Hepatic stellate cell (primary cell): ENCODE measurements around the gene AAGAB.

Experiments
- DNase-seq: peaks from one replicate; pipeline ENCODE4 v3.0.0; 2011; ENCODE audit warnings: low spot score

The AAGAB gene

DNA sequence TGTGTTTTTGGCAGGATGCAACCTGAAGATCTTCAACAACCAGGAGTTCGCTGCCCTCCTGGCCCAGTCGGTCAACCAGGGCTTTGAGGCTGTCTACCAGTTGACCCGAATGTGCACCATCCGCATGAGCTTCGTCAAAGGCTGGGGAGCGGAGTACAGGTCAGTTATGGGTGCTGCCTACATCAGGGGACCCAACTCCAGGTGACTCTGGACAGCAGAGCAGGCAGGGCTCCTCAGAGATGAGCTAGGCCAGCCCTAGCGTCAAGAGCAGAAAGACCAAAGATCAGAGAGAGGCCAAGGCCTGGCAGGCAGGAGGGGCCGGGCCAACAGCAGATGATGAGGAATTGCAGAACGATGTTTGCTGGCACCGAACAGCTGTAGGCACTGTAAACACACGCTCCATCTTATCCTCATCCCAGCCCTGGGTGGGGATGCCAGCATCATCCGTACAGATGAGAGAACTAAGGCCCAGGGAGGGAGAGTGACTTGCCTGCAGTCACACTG lies 67.1 kb downstream of the AAGAB start:
- no peak for DNase-seq

DNA sequence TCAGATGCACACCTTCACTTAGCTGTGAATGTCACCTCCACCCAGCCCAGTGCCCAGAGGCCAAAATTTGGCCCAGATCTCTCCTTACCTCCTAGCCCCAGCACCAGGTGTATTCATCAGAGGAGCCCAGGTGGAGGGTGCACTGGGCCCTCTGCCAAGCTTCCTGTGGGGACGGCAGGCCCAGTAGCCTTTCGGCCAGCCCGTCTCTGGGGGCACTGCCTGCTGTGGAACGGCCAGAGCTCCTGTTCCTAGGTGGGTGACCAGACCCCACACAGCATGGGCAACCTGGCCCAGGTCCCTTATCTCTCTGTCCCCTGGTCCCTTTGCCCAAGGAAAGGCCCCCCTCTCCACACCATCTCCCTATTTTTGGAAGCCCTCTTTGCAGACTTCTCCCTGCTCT lies 67.8 kb downstream of the AAGAB start:
- DNase-seq = no peak

DNA sequence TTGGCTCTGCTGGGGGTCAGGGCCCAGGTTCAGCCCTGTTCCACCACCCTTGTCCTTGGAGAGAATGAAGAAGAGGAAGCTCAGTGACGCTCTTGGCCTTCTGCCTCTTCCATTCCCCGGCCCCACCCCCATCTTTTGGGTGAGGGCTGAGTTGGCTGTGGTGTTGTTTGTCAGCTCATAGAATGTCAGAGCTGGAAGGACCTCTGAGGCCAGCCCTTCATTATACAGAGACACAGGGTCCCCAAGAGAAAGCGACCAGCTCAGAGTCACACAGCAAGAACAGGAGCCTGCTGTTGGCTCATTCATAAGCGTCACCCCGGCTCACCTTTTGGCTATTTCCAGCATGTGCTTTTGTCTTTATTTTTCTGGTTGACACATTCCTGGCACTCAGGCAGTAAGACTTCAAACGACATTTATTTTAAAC lies 68.2 kb downstream of the AAGAB start:
- no peak for DNase-seq

DNA sequence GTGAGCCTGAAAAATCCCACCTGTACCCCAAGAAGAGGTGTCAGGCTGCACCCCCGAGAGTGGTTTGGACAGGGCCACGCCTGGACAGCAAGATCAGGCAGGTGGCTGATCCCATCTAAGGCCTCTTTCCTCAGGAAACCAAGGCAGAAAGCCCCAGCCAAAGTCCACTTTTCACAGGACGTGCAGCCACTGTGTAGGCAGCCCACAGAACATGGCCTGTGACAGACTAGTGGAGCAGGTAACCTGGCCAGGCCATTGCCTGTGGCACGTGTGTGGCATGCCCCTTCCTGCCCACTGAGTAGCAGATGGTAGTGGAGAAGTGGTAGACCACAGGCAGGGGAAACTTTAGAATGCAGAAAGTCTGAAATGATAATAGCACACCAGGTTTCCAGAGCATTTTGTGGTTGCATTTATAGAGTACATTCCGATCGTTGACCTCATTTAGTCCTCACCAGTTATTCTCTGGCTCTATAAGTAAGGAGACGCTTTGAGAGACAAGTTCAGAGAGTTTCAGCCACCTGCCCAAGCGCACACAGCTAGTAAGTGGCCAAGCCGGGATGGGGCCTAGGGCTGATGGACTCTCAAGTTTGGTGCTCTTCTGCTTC lies 68.7 kb downstream of the AAGAB start:
- DNase-seq = no peak

DNA sequence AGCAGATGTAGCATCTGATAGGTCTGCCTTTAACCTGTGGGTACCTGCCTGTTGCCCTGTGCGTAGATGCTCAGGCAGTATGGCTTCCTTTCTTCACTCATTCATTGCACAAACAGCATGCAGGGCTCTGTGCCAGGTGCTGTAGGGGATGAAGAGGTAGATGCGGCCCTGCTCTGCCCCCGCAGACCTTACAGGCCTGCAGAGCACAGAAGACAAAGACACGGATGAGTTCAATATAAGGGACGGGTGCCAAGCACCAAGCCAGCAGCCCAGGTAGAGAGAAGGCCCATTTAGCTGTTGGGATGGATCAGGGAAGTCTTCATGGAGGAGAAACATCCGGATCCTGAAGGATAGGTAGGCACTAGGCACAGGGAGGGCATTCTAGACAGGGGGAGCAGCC lies 69.4 kb downstream of the AAGAB start:
- no peak for DNase-seq

DNA sequence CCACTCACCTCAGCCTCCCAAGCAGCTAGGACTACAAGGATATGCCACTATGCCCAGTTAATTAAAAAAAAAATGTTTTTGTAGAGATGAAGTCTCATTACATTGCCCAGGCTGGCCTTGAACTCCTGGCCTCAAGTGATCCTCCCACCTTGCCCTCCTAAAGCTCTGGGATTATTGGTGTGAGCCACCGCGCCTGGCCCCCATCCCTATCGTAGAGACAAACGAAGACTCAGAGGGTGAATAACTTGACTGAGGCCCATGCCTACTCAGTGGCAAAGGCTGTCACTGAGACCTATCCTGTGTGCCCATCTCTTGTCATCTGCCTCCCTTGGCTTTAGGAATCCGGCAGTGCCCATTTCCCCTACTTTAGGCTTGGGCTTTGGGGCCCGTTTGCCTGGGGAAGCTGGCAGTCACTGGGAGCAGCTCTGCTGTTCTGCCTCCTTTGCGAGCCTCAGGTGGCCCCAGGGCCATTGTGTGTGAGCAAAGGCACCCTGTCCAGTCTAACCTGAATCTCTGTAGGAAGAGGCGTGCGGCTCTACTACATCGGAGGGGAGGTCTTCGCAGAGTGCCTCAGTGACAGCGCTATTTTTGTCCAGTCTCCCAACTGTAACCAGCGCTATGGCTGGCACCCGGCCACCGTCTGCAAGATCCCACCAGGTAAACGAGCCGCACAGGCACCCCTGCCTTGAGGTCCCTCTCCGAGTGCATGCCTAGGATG lies 70.1 kb downstream of the AAGAB start:
- DNase-seq = no peak

DNA sequence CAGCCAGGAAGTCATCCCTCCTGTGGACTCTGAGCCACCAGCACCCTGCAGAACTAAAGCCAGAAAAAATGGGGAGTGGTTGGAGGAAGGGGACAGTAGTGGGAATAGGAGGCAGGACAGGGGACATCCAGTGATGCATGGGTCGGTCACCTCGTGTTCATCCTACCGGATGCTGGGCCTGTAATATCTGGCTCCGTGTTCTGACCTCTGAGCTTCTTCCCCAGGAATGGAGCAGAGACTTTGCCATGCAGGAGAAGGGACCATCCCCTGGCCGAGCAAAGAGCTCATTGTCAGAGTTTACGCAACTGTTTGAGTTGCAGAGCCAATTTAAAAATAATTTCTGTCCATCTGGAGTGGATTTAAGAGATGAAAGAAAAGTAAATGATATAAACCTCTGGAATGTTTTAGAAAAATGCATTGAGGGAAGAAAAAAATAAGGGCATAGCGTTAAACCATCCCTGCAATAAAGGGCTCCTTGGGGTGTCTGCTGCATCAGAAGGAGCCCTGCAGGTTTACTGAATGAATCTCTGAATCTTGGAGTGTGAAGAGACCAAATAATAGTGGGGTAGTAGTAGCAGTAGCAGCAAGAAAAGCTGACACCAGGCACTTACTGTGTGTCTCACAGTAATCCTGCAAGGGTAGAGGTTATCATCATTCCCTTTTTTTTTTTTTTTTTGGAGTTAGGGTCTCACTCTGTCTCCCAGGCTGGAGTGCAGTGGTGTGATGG lies 70.9 kb downstream of the AAGAB start:
- no peak for DNase-seq

DNA sequence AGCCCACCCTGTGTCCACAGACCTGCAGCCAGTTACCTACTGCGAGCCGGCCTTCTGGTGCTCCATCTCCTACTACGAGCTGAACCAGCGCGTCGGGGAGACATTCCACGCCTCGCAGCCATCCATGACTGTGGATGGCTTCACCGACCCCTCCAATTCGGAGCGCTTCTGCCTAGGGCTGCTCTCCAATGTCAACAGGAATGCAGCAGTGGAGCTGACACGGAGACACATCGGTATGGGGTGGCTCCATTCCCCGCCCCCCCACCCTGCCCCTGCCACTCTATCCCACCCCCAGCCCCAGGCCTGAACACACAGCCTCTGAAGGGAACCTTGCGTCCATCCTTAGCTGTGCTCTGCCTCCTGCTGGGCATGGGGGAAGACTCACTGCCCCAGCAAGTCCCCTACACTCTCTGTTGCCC lies 73.2 kb downstream of the AAGAB start:
- no peak for DNase-seq

DNA sequence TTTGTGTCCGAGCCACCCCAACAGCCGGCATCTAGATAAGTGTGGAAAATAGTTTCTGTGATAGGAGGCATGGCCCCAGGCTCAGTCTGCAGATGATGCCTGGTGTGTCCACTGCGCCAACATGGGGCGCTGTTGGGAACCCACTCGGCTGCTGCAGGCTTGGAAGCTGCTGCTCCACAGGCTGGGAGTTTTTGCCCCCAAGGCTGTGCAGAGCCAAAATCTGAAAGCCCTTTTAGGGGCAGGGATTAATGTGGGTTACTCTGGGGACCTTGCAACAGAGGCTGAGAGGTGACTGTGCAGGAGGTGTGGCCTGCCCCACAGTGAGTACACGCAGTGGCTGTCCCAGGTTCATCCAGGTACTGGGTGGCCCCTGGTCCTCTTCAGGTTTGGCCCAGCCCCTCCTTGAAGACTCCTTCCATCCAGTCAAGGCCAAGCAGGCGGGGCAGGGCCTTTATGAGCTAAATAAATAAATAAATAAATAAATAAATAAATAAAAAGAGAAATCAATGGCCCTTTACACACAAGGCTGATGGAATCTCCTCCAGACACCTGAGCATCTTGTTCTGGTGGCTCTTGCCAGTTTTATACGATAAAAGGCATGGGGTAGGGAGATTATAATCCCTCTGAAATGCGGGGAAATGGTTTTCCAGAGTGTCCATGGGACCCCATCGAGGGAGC lies 73.8 kb downstream of the AAGAB start:
- no peak for DNase-seq

DNA sequence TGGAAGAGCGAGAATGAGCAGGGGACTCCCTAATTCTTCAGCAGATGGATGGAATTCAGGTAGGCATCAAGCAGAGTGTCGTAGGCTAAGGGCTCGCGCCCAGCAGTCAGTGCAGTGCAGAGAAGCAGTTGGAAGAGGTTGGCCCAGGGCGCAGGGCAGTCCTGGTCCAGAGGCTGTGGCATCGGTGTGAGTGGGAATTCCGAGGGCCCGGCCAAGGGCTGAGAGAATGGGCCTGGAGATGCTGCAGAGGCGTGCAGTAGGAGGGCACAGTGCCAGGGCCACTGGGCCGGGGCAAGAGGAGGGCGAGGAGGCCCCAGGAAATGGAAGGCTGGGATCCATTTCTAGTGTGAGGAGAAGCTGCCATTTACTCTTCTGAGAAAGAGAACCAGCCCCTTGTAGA lies 74.4 kb downstream of the AAGAB start:
- no peak for DNase-seq

DNA sequence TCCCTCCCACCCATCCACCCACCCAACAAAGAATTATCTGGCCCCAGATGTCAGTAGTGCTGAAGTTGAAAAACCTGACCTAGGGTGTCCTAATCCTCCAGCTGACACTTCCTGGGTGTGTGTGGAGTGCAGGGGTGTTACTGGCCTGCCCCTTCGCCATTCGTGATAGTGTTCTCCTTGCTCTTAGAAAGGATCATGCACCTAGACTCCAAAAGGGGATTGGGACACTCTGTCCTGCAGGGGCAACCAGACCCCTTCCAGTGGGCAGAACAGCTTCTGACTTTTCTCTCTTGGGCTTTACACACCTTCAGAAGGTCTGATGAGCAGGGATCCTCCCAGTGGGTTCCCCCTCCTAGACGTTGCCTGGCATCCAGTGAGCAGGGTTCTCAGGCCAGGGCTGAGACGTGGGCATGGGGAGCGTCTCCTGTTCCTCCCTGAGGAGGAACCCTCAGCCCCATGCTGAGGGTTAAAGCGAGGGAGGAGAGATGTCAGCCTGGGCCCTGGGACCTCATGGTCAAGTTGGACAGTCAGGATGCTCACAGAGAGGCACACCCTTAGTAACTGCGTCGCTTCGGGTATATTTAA lies 75.0 kb downstream of the AAGAB start:
- no peak for DNase-seq

DNA sequence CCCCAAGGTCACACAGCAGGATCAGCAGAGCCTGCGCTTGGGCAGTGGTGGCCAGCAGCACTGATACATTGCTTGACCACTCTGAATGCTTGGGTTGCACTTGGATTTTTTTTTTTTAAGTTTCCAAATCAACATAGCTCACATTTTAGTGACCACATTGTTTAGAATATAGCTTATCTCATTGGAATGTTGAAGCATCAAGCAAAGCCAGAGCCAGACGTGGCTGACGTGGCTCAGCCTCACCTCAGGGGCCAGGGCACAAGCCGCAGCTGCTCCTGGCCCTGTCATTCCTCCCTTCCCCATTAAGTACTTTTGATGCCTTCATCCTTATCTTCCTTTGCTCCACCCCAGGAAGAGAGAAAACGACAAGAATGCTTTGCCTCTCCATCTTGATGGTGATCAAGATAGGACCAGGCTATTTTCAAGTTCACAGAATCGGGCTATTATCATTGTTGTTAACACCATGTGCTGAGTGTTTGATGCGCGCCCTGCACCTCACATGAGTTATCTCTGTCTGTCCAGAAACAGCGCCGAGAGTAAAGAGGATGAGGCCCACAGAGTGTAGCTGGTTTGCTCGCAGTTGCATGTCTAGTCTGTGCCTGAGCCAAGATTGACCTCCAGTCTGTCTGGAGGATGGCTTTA lies 75.8 kb downstream of the AAGAB start:
- DNase-seq = peak; percentile 96

DNA sequence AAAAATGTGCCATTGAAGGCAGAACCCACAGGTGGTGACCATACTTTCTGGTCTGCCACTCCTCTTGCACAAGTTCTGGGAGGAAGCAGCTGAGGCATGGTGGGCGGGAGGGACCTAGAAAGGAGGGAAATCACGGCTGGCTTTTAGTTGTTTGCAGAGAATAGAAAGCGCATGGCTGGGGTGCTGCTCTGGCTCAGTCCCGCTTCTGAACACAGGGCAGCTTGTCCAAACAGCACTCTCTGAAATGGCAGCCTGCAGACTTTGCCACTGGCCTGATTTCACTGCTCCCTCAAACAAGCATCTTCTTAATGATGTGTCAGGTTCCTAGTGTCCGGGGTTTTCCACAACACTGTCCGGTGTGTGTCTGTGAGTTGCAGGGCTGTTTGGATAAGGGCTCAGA lies 76.7 kb downstream of the AAGAB start:
- no peak for DNase-seq

DNA sequence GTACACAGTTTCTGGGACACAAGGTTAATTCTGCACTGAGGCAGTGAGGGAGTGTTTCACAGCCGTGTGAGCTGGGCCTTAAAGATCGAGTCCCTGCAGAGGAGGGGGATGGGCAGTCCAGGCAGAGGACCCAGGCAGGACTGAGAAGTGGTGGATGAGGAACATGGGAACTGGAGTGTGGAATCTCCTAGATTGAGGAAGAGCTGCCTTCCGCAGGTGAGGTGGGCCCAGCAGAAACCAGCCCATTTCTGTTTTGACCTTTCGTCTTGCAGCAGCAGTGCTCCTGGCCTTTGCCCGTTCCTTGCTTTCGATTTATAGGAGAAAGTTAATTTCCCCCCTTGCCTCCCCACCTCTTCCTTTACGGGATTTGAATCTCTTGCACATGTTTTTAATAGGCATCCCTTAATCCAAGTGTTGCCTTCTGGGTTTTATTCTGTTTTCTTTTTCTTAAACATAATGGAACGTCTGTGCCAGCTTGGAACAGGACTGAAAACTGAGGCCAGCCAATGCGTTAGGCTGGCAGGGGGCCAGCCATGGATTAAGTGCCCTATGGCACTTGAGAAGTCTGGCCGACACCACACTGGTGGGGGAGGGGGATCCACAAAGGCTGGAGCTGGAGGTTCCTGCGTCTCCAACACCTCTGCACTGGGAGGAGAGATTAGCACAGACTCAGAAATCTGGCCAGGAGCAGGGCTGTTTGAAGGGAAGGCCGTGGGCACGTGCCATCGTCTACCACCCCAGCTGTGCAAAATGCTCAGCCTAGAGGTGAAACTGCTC lies 78.1 kb downstream of the AAGAB start:
- no peak for DNase-seq

DNA sequence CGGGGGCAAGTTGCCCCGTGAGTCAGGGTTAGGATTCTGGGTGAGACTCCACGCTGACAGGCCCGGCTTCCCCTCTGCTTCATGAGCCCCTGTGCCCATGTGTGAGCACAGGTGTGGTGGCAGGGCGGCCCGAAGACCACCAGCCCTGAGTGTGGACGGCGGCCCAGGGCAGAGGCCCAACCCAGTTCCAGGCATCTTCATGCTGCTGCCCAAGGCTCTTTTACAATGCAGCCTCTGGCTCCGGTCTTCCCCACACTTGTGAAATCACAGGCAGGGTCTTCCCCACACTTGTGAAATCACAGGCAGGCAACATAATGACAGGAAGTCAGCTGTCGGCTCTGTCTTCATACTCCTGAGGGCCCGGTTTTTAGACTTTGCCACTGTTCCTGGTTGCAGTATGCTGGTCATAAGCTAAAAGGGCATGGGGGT lies 78.8 kb downstream of the AAGAB start:
- DNase-seq = no peak

DNA sequence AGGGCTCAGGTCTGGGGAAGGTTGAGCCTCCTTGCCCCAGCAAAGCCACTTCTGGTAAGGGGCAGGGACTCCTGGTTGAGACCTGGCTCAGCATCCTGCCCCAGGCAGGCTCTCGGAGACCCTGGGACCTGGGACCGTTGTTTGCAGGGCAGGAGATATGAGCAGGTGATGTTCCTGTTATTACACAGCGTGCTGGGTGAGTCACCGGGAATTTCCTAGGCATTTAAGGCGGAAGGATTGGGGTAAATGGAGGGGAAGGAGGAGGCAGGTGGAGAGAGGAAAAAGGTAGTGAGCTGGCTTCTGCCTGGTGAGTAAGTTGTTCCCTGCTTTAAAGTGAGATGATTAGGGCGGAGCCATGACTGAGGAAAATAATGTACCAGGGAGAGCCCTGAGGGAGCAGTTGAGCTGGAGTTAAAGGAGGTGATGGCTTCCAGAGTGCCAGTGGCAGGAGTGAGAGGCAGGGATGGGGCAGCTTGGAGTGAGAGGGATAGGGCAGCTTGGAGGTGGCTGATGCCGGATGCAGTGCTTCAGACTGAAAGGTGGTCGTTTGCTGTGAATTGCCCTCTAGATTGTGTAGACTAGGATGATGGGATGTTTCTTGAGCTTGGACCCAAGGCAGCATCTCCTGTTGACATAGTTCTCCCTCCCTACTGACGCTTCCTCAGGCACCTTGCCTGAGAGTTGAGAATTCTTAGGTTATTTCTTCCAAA lies 79.4 kb downstream of the AAGAB start:
- no peak for DNase-seq

DNA sequence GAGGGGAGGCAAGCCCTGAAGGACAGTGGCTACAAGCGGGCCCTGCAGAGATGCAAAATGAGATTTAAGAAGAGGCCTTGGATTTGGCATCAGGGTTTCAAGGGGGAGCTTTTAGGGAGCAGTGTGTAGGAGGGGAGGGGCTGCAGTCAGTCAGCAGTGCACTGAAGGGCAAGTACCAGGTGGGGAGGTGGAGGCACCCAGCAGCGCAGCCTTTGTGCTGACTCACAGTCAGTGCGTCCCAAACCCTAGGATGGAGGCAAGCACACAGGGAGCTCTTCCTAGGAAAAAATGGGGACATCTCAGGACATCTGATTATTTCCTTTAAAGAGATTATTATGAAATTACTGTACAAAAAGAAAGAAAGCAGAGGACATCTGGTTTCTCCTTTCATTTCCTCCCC lies 80.0 kb downstream of the AAGAB start:
- no peak for DNase-seq

DNA sequence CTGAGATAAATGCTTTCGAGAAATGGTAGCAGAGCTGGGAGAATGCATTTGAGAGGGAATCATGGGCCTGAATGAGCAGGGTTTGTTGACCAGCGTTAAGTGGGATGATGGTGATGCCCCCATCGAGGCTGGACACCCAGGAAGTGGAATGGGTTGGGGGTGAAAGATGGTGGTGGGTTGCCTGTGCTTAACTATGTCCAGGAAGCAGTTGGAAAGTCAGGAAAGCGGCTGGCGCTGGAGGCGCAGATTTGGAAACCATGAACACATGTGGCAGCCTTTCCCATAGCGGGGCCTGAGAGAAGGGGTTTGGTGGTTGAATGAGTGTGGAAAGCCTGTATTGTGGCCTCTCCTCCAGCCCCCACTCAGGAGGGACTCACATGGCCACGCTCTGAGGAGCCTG lies 80.7 kb downstream of the AAGAB start:
- no peak for DNase-seq

DNA sequence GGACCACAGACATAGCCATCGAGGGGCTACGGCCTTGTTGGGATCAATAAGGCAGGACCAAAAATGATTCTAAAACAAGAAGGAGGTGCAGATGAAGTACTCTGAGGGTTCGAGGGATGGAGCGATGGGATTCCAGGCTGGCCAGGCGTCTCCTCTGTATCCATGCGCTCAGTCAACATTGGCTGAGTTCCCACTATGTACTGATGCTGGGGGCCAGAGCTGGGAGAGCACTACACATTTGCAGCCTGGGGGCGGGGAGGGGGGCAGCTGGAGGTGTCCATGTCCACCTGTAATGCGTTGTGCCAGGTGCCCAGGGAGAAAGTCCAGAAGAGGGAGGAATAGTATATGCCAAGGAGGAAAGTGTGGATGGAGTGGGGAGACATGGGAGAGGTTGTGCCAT lies 81.5 kb downstream of the AAGAB start:
- DNase-seq = no peak

DNA sequence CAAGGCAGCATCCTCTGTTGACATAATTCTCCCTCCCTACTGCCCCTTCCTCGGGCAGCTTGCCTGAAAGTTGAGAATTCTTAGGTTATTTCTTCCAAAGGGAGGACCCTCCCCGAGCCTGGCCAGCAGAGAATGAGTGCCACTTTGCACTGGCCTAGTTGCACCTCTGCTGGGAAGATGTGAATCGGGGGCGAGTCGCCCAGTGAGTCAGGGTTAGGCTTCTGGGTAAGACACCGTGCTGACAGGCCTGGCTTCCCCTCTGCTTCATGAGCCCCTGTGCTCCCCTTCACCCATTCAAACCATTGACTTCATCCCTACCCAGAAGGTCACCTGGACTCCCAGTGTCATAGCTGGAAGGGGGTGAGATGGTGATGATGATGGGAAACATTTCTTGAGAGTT lies 82.3 kb downstream of the AAGAB start:
- DNase-seq = no peak
